Stimulated activated CD8-positive, alpha-beta memory T cell treated with anti-CD3 and anti-CD28 coated beads, Interleukin-7, amount 100 ng/mL, for 48 hours (primary cell): Measurements from ENCODE around the gene CFDP1.

Source experiments
- DNase-seq, 2 donors: peaks; one replicate each; pipeline ENCODE4 v3.0.0-alpha.2; 2020; ENCODE audit warnings: low read depth in 1 of 2; ENCODE audit errors: extremely low read depth in 1 of 2

CFDP1 gene

GRCh38 chr16:75415169-75415905, 18.0 kb downstream of the CFDP1 start:
- no peak for DNase-seq

- DNase-seq = no peak
Observed at GRCh38 chr16:75413951-75414350, 19.4 kb downstream of the CFDP1 start.

- no peak for DNase-seq
Observed at GRCh38 chr16:75406943-75407342, 26.4 kb downstream of the CFDP1 start.

- no peak for DNase-seq
Observed at GRCh38 chr16:75402821-75403475, 30.4 kb downstream of the CFDP1 start.

- DNase-seq = no peak
Observed at GRCh38 chr16:75402159-75402820, 31.0 kb downstream of the CFDP1 start.

- DNase-seq = no peak
Observed at GRCh38 chr16:75401691-75402090, 31.6 kb downstream of the CFDP1 start.

- DNase-seq = no peak
Observed at GRCh38 chr16:75398333-75398732, 35.0 kb downstream of the CFDP1 start.

GRCh38 chr16:75394941-75395340, 38.4 kb downstream of the CFDP1 start:
- no peak for DNase-seq

- no peak for DNase-seq
Observed at GRCh38 chr16:75392906-75393305, 40.4 kb downstream of the CFDP1 start.

GRCh38 chr16:75390926-75391653, 42.2 kb downstream of the CFDP1 start:
- no peak for DNase-seq

GRCh38 chr16:75389096-75389690, 44.1 kb downstream of the CFDP1 start:
- DNase-seq = no peak

GRCh38 chr16:75387951-75388350, 45.4 kb downstream of the CFDP1 start:
- no peak for DNase-seq

GRCh38 chr16:75385507-75386152, 47.7 kb downstream of the CFDP1 start:
- DNase-seq = no peak

- no peak for DNase-seq
Observed at GRCh38 chr16:75383141-75383540, 50.2 kb downstream of the CFDP1 start.

GRCh38 chr16:75382611-75383010, 50.7 kb downstream of the CFDP1 start:
- no peak for DNase-seq

- no peak for DNase-seq
Observed at GRCh38 chr16:75380870-75381269, 52.4 kb downstream of the CFDP1 start.

GRCh38 chr16:75379911-75380847, 53.1 kb downstream of the CFDP1 start:
- peak in 1 of 2 donors; percentile 11 for DNase-seq

- no peak for DNase-seq
Observed at GRCh38 chr16:75379339-75379738, 54.0 kb downstream of the CFDP1 start.

GRCh38 chr16:75378616-75379015, 54.7 kb downstream of the CFDP1 start:
- DNase-seq = no peak
